Endothelial cell of umbilical vein (primary cell): ENCODE results near the gene ATXN10. TPM values are rescaled to one million over a fixed set of nuclear protein-coding genes. Genes with fewer than 3 reads are reported as not detected.

Experiments used
- BruUV-seq: library from RNA; stranded (reverse); fragments of 400-500 nt; replicated peaks from 2 replicates; lab custom pipeline; 2021; lab: Mats Ljungman, UMichigan
- CTCF ChIA-PET: fragments of 300-600, 350-600 bp; sonication (Branson Sonifier 250); formaldehyde crosslinking; loops from one replicate; lab custom pipeline; 2021; ENCODE audit warnings: antibody characterized with exemption, inconsistent platforms; lab: Charles Lee
- POLR2A ChIA-PET: fragments of 300-600, 350-600 bp; sonication (Branson Sonifier 250); formaldehyde crosslinking; loops from one replicate; lab custom pipeline; 2021; ENCODE audit warnings: antibody characterized with exemption, inconsistent platforms; lab: Charles Lee
- DNase-seq: peaks from one replicate; pipeline ENCODE4 v3.0.0-alpha.2; 2011; ENCODE audit warnings: low read depth, low spot score
- FAIRE-seq: peaks from 2 replicates; lab custom pipeline; 2011; peaks lifted over from hg19 to GRCh38; lab: Jason Lieb, UNC
- H2AFZ ChIP-seq: 2 replicates; pipeline ENCODE4 v1.6.0; 2012; ENCODE audit warnings: low read depth, low read length, control low read depth, inconsistent platforms
- H3K27ac ChIP-seq: 2 replicates; pipeline ENCODE4 v1.5.1; 2011; ENCODE audit warnings: low read depth, mild to moderate bottlenecking, control low read depth, low read length, moderate library complexity; ENCODE audit not compliant: insufficient read depth
- H3K27me3 ChIP-seq, 2 experiments: 2 replicates each; pipeline versions ENCODE4 v1.6.0 to v1.6.1; 2011; ENCODE audit warnings: low read length in 2 of 2, mixed read lengths in 1 of 2; ENCODE audit not compliant: control insufficient read depth in 2 of 2, insufficient read depth in 2 of 2
- H3K36me3 ChIP-seq, 2 experiments: 2 replicates in 1 of 2; 3 replicates in 1 of 2; pipeline ENCODE4 v1.5.1; 2011; ENCODE audit warnings: low read length in 2 of 2, mild to moderate bottlenecking in 1 of 2, moderate library complexity in 1 of 2; ENCODE audit not compliant: control insufficient read depth in 2 of 2, insufficient read depth in 2 of 2; ENCODE audit errors: extremely low read depth in 1 of 2
- H3K4me1 ChIP-seq: 3 replicates; pipeline ENCODE4 v1.5.1; 2011; ENCODE audit warnings: mild to moderate bottlenecking, low read length; ENCODE audit not compliant: control insufficient read depth, insufficient read depth; ENCODE audit errors: extremely low read depth
- H3K4me2 ChIP-seq: 2 replicates; pipeline ENCODE4 v1.6.1; 2011; ENCODE audit warnings: low read length, control low read depth, mixed read lengths; ENCODE audit not compliant: insufficient read depth
- H3K4me3 ChIP-seq, 3 experiments: fragments of 200-600 bp in 1 of 3; sonication (generic), shearing (Covaris generic) in 1 of 3; replicated peaks in 1 of 3; 2 replicates each; pipeline ENCODE4 v1.5.1; 2011 to 2016; ENCODE audit warnings: control low read depth in 3 of 3, low read length in 3 of 3, mild to moderate bottlenecking in 2 of 3, inconsistent platforms in 1 of 3, low read depth in 1 of 3, moderate library complexity in 1 of 3; ENCODE audit not compliant: insufficient read depth in 1 of 3
- H3K79me2 ChIP-seq: 2 replicates; pipeline ENCODE4 v1.6.0; 2012; ENCODE audit warnings: low read length, inconsistent platforms; ENCODE audit not compliant: control insufficient read depth, insufficient read depth
- H3K9ac ChIP-seq: replicated peaks from 2 replicates; pipeline ENCODE3; 2011; ENCODE audit warnings: low read length, control low read depth; ENCODE audit not compliant: insufficient read depth; ENCODE audit errors: extremely low read depth
- H3K9me1 ChIP-seq: replicated peaks from 3 replicates; pipeline ENCODE4 v1.6.0; 2011; ENCODE audit warnings: mild to moderate bottlenecking, low read length; ENCODE audit not compliant: control insufficient read depth, insufficient read depth; ENCODE audit errors: extremely low read depth
- H3K9me3 ChIP-seq: replicated peaks from 2 replicates; pipeline ENCODE4 v1.5.1; 2012; ENCODE audit warnings: low read length, inconsistent platforms; ENCODE audit not compliant: control insufficient read depth, insufficient read depth
- H4K20me1 ChIP-seq: replicated peaks from 2 replicates; pipeline ENCODE3; 2011; ENCODE audit warnings: mild to moderate bottlenecking, low read length; ENCODE audit not compliant: control insufficient read depth, insufficient read depth; ENCODE audit errors: extremely low read depth
- EZH2 ChIP-seq: IDR thresholded peaks from 2 replicates; pipeline ENCODE4 v1.6.1; 2012; ENCODE audit warnings: borderline replicate concordance, low read depth, mild to moderate bottlenecking, moderate library complexity, low read length, inconsistent platforms; ENCODE audit not compliant: severe bottlenecking
- FOS ChIP-seq: IDR thresholded peaks from 2 replicates; pipeline ENCODE4 v1.6.1; 2011; ENCODE audit warnings: mild to moderate bottlenecking, low read length, moderate library complexity, borderline replicate concordance; ENCODE audit not compliant: insufficient read depth
- GATA2 ChIP-seq: IDR thresholded peaks from 2 replicates; pipeline ENCODE4 v1.7.0; 2011; ENCODE audit warnings: low read depth, mild to moderate bottlenecking, moderate library complexity, mixed read lengths, low read length; ENCODE audit not compliant: insufficient read length, insufficient read depth
- JUN ChIP-seq: IDR thresholded peaks from 2 replicates; pipeline ENCODE4 v1.6.1; 2011; ENCODE audit warnings: borderline replicate concordance, low read depth; ENCODE audit not compliant: insufficient read length, insufficient read depth
- MAX ChIP-seq: IDR thresholded peaks from 2 replicates; pipeline ENCODE4 v1.6.1; 2011; ENCODE audit not compliant: insufficient read depth, insufficient read length
- MYC ChIP-seq: IDR thresholded peaks from one replicate; pipeline ENCODE4 v1.6.1; 2011; ENCODE audit warnings: mild to moderate bottlenecking, low read depth, low read length
- POLR2A ChIP-seq: IDR thresholded peaks from 2 replicates; pipeline ENCODE4 v1.6.1; 2012; ENCODE audit warnings: low read depth, mild to moderate bottlenecking, control low read depth, low read length
- POLR2AphosphoS5 ChIP-seq: IDR thresholded peaks from 2 replicates; pipeline ENCODE4 v1.6.1; 2012; ENCODE audit warnings: low read depth, mild to moderate bottlenecking, control low read depth, low read length, moderate library complexity; ENCODE audit not compliant: insufficient read depth
- dilution Hi-C: fragments of 300-500 bp; cut with MboI; formaldehyde crosslinking; loops from one replicate; pipeline ENCODE4 v1.15.0; 2019; ENCODE audit warnings: low sequenced_read_pairs; ENCODE audit not compliant: extremely low pct_ligation_motif_present
- intact Hi-C: fragments of 100-400 bp; cut with micrococcal nuclease; formaldehyde crosslinking; loops from one replicate; pipeline ENCODE4 v1.10.0; 2022
- polyA plus RNA-seq, 4 experiments: library from polyadenylated mRNA; depleted of rRNA in 3 of 4; stranded (reverse) in 3 of 4; unstranded in 1 of 4; fragments of >200 nt; gene quantifications; 2 replicates each; pipeline versions ENCODE4 v1.2.1 to v1.2.3, GENCODE V29; 2011 to 2012; ENCODE audit warnings: missing spikeins in 1 of 4
- total RNA-seq: library from RNA; stranded (reverse); gene quantifications from 2 replicates; pipeline ENCODE4 v1.2.3, GENCODE V29; 2021
- TF ChIP-seq, protein P1 (sequence below), 2 donors: IDR thresholded peaks; 1 replicate in 1 of 2; 2 replicates in 1 of 2; pipeline ENCODE4 v1.5.1; 2011; ENCODE audit warnings: low read length in 2 of 2, mild to moderate bottlenecking in 2 of 2, moderate library complexity in 2 of 2, control low read depth in 1 of 2, inconsistent platforms in 1 of 2, low read depth in 1 of 2; ENCODE audit not compliant: insufficient read depth in 1 of 2; ENCODE audit errors: extremely low read depth in 1 of 2

Gene ATXN10
- total and polyA plus RNA-seq, 2 donors (not counting 3 experiments of a cell fraction or from before 2014, with no cell fraction given), result 73.2 to 91.9 TPM

- peaks cover 3% of the 10 kb centered on the region for H3K9me1 ChIP-seq
- no peak overlapping the region for H3K4me3 ChIP-seq
- BruUV-seq, result no TSS peak
- no peak overlapping the region for H3K4me2 ChIP-seq
- TF ChIP-seq EZH2, result no peak
- TF ChIP-seq, protein P1, sequence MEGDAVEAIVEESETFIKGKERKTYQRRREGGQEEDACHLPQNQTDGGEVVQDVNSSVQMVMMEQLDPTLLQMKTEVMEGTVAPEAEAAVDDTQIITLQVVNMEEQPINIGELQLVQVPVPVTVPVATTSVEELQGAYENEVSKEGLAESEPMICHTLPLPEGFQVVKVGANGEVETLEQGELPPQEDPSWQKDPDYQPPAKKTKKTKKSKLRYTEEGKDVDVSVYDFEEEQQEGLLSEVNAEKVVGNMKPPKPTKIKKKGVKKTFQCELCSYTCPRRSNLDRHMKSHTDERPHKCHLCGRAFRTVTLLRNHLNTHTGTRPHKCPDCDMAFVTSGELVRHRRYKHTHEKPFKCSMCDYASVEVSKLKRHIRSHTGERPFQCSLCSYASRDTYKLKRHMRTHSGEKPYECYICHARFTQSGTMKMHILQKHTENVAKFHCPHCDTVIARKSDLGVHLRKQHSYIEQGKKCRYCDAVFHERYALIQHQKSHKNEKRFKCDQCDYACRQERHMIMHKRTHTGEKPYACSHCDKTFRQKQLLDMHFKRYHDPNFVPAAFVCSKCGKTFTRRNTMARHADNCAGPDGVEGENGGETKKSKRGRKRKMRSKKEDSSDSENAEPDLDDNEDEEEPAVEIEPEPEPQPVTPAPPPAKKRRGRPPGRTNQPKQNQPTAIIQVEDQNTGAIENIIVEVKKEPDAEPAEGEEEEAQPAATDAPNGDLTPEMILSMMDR (IDR thresholded peaks at IDR 0.05; ENCODE audit: extremely low read depth in 1 of 2, insufficient read depth in 1 of 2, low read depth in 1 of 2, low read length in 2 of 2), result no peak
- no peak for TF ChIP-seq FOS
- TF ChIP-seq POLR2A, result no peak
- TF ChIP-seq MYC, result no peak
- no peak for TF ChIP-seq MAX
- no peak for TF ChIP-seq JUN
- TF ChIP-seq POLR2AphosphoS5, result no peak
- TF ChIP-seq GATA2, result no peak
- no peak overlapping the region for H3K27ac ChIP-seq
- H4K20me1 ChIP-seq, result peaks cover 58% of the 10 kb centered on the region
- intact Hi-C loops (no loop called here), dilution Hi-C loops (no loop called here)
- POLR2A ChIA-PET, result no interaction called here
- no peak for DNase-seq
- H3K9ac ChIP-seq, result no peak overlapping the region
- peaks cover 15% of the 10 kb centered on the region for H3K4me1 ChIP-seq
- H3K9me3 ChIP-seq, result no peaks in the 10 kb centered on the region
- no peak for FAIRE-seq
- CTCF ChIA-PET, result interaction anchor here (2.4 kb wide), 1 partner anchor 11 kb away, joined by 7 read pairs; no protein-coding TSS in a partner anchor
- peaks cover 1 to 2% of the 10 kb centered on the region in 2 experiments for H3K36me3 ChIP-seq
- H3K79me2 ChIP-seq, result peaks cover 51% of the 10 kb centered on the region
- H3K27me3 ChIP-seq, result no peaks in the 10 kb centered on the region
- H2AFZ ChIP-seq, result no peak overlapping the region
Observed at GRCh38 chr22:45688600-45689080, 17.0 kb downstream of the ATXN10 start.
